ENCODE results near the gene SNAP25. TPM values are rescaled to one million over a fixed set of nuclear protein-coding genes. Genes with fewer than 3 reads are reported as not detected.

SNAP25 gene
- total RNA-seq, 2 experiments from 2014 or later, result not detected

DNA sequence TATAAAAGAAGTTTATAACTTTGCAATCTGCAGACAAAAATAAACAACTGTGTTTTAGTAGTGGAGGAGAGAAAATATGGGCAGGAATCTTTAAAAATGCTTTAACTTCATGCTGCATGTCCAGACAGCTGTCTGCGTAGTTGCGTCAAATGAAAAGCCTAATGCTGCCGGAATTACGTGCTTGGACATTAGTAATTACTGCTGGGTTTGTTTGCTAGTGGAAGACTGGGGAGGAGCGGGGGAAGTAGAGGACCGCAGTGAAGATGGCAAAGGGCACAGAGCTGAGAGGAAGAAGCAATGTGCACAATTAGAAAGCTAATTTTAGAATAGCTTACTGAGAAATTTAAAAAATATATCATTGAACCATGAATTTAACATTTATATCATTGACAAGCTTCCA is 2.4 kb downstream of the SNAP25 start:
- H3K27me3 Mint-ChIP-seq, result peaks cover 25% of the 10 kb centered on the region
- H3K4me3 Mint-ChIP-seq, result no peak overlapping the region
- H3K9me3 Mint-ChIP-seq, result no peaks in the 10 kb centered on the region
- peaks cover 11% of the 10 kb centered on the region for H3K4me1 Mint-ChIP-seq
- DNase-seq, result no peak
- no peak overlapping the region for H3K27ac Mint-ChIP-seq
- ChIA-PET CTCF (no interaction called here), POLR2A (no interaction called here)
- no peaks in the 10 kb centered on the region for H3K36me3 Mint-ChIP-seq (ENCODE audit: low read depth)

DNA sequence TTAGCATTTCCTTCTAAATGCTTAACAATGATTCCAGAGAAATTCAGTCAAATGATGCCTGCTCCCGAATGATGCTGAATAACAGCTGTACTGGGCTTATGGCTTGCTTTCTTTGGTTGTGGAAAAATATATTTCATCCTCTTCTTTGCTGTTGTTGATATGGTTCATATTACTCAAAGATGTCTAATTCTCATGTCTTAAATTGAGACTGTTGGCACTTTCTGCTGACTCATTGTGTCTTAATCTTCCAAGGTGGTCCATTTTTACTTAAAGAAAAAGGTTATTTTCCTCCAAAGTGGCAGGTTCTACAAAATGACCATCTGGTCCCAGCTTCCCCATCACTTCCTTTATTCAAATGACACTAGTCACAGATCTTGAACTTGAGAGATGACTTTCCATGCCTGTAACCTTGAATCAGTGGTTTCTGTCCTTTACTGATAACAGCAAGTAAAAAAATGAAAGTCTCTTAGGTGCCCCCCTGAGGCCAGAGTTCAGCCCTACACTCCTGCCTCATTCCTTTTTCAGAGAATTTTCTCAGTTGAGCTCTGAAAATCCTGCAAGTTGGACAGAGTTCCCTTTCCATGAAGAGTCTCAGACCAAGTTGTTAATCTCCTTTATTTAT is 6.9 kb downstream of the SNAP25 start:
- no peak overlapping the region for H3K4me3 Mint-ChIP-seq
- H3K4me1 Mint-ChIP-seq, result no peaks in the 10 kb centered on the region
- H3K9me3 Mint-ChIP-seq, result no peaks in the 10 kb centered on the region
- no peaks in the 10 kb centered on the region for H3K36me3 Mint-ChIP-seq (ENCODE audit: low read depth)
- H3K27ac Mint-ChIP-seq, result no peak overlapping the region
- ChIA-PET CTCF (no interaction called here), POLR2A (no interaction called here)
- DNase-seq, result no peak
- peaks cover 3% of the 10 kb centered on the region for H3K27me3 Mint-ChIP-seq

DNA sequence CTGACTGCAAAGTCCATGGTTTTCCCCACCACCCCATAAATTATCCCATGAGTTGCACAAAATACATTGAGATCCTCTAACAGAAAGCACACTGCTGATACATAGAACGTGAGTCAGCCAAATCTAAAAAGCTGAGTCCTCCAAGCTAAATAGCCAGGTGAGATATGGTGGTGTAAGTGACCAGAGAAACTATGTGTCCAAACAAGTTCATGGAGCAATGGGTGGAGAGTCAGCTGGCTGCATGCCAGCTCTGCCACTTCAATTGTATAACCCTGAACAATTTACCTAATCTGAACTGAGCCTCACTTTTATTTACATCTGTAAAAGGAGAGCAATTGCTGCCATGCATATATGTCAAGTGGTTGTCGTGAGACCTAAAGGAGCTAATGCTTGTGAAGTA is 9.7 kb downstream of the SNAP25 start:
- no peaks in the 10 kb centered on the region for H3K9me3 Mint-ChIP-seq
- H3K27me3 Mint-ChIP-seq, result no peaks in the 10 kb centered on the region
- H3K36me3 Mint-ChIP-seq (ENCODE audit: low read depth), result no peaks in the 10 kb centered on the region
- no peaks in the 10 kb centered on the region for H3K4me1 Mint-ChIP-seq
- ChIA-PET CTCF (no interaction called here), POLR2A (no interaction called here)
- H3K27ac Mint-ChIP-seq, result no peak overlapping the region
- DNase-seq, result no peak
- no peak overlapping the region for H3K4me3 Mint-ChIP-seq

DNA sequence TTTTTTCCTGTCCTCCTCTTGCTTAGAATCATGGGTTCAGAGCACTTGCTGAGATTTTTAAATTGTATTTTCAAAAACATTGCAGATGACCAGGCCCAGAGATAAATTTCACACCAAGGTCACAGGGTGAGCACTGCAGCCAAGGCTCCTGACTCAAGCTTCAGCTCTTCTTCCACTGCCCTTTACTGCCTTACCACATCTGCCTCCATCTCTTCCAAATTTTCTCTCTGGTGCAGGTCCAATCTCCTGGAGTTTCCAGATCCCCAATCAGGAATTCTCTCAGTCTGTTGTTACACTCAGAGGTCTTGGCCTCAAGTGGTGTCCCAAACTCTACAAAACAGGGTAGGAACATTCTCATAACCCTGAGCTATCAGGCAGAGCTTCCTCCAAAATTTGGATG is 12.7 kb downstream of the SNAP25 start:
- no peaks in the 10 kb centered on the region for H3K36me3 Mint-ChIP-seq (ENCODE audit: low read depth)
- H3K27ac Mint-ChIP-seq, result no peak overlapping the region
- CTCF ChIA-PET, result interaction anchor here (0.6 kb wide), 1 partner anchor 321 kb away, joined by 6 read pairs; no protein-coding TSS in a partner anchor
- no peaks in the 10 kb centered on the region for H3K9me3 Mint-ChIP-seq
- no peak overlapping the region for H3K4me3 Mint-ChIP-seq
- DNase-seq, result no peak
- H3K27me3 Mint-ChIP-seq, result no peaks in the 10 kb centered on the region
- no peaks in the 10 kb centered on the region for H3K4me1 Mint-ChIP-seq
- POLR2A ChIA-PET, result interaction anchor here (0.6 kb wide), 1 partner anchor 1109 kb away, joined by 3 read pairs; no protein-coding TSS in a partner anchor

DNA sequence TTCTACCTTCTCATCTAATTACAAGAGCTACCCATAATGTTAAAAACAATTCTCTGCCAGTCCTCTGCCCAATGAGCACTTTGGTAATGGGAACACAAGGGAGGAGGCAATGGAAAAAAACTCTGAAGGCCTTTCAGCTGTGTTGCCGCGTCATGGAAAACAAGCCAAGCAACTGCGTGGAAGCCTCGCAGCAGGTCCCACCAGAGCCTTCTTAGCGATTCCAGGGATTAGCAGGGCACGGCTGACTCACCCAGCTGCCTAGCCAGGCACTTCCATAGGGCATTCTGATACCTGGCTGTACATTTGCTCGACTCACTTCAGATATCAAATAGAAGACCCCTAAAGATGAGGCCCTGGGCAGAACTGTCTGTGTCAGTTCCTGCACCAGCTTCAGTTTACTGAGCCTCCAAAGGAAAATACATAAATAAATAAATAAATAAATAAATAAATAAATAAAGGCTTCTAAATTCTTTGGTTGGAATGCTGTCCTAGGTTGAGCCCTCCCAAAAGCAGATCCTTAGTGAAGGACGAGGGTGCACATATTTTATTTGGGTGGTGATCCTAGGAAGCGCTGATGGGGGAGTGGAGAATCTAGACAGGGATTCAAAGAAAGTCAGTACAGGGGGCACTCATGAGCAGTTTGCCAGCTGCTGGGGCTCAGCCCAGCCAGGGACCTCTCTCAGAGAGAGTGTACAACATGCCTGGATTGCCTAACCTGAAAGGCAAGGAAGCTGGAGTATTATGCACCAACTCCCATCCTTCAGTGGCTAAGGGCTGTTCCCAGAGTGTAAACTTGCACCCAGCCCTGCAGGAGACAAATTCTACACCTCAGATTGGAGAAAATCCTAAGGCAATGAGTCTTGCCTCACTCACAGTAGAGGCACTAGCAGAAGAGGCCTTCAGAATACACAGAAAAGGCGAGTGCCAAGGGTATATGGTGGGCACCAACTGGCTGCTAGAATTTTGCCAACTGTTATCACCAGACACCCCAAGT is 18.2 kb downstream of the SNAP25 start:
- Mint-ChIP-seq H3K27ac (no peak overlapping the region), H3K4me3 (no peak overlapping the region), H3K9me3 (no peaks in the 10 kb centered on the region), H3K27me3 (no peaks in the 10 kb centered on the region), H3K36me3 (ENCODE audit: low read depth) (no peaks in the 10 kb centered on the region), H3K4me1 (no peaks in the 10 kb centered on the region)
- no peak for DNase-seq
- ChIA-PET CTCF (no interaction called here), POLR2A (no interaction called here)

DNA sequence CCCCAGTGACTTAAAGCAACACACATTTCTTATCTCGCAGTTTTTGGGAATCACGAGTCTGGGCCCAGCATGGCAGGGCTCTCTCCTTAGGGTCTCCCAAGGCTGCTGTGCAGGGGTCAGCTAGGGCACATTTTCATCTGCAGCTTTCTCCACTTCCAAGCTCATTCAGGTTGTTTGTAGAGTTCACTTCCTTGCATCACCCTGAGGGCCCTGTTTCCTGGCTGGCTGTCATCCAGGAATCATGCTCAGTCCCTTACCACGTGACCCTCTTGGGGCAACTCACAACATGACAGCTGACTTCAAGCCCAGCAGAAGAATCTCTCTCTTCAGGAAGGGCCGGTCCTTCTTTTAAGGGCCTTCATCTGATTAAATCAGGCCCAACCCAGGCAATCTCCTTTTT is 21.3 kb downstream of the SNAP25 start:
- no peak overlapping the region for H3K27ac Mint-ChIP-seq
- ChIA-PET POLR2A (no interaction called here), CTCF (no interaction called here)
- H3K9me3 Mint-ChIP-seq, result no peaks in the 10 kb centered on the region
- no peaks in the 10 kb centered on the region for H3K4me1 Mint-ChIP-seq
- H3K27me3 Mint-ChIP-seq, result no peaks in the 10 kb centered on the region
- no peak overlapping the region for H3K4me3 Mint-ChIP-seq
- DNase-seq, result no peak
- no peaks in the 10 kb centered on the region for H3K36me3 Mint-ChIP-seq (ENCODE audit: low read depth)

DNA sequence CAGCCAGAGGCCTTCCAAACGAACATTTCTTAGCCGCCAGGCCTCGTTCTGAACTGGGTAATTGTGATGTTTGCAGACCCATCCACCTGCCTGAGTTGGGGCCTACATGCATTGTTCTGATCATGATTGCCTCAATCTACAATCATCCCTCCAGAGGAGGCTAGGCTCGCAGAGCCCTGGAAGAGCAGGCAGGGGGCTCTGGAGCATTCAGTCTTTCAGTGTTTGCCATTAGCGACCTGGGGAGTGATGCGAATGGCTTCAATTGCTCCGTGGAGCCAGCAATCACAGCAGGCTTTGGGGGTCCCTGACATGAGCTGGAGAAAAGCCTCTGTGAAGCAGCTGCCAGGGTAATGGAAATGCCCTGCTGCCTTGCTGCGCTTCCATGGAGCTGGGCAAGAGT is 22.0 kb downstream of the SNAP25 start:
- Mint-ChIP-seq H3K9me3 (no peaks in the 10 kb centered on the region), H3K27me3 (no peaks in the 10 kb centered on the region), H3K27ac (no peak overlapping the region), H3K4me3 (no peak overlapping the region), H3K36me3 (ENCODE audit: low read depth) (no peaks in the 10 kb centered on the region), H3K4me1 (no peaks in the 10 kb centered on the region)
- DNase-seq, result no peak
- ChIA-PET POLR2A (no interaction called here), CTCF (no interaction called here)

DNA sequence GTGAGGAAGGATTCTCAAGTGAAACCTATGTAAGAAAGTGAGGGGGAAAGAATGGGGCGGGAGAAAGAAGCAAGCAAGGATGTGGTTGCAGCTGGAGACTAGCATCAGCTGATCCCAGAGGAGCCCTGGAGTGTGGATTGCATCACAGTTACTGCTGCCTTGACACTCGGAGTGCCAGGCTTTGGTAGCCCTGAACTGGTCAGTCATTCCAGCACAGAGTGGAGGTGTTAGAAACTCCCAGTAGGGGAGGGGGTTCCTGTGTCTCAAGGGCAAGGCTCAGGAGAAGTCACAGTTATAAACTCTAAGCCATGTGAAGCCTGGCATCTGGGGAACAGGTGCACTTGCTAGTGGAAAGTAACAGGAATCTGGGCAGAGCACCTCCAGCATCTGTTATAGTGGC is 23.5 kb downstream of the SNAP25 start:
- ChIA-PET CTCF (no interaction called here), POLR2A (no interaction called here)
- Mint-ChIP-seq H3K27me3 (no peaks in the 10 kb centered on the region), H3K4me3 (no peak overlapping the region), H3K4me1 (no peaks in the 10 kb centered on the region), H3K36me3 (ENCODE audit: low read depth) (no peaks in the 10 kb centered on the region), H3K27ac (no peak overlapping the region), H3K9me3 (no peaks in the 10 kb centered on the region)
- DNase-seq, result no peak

GRCh38 chr20:10247440-10247839 is 28.8 kb downstream of the SNAP25 start:
- H3K4me1 Mint-ChIP-seq, result no peaks in the 10 kb centered on the region
- no peaks in the 10 kb centered on the region for H3K36me3 Mint-ChIP-seq (ENCODE audit: low read depth)
- H3K4me3 Mint-ChIP-seq, result no peak overlapping the region
- no peak overlapping the region for H3K27ac Mint-ChIP-seq
- ChIA-PET POLR2A (no interaction called here), CTCF (no interaction called here)
- H3K9me3 Mint-ChIP-seq, result no peaks in the 10 kb centered on the region
- no peaks in the 10 kb centered on the region for H3K27me3 Mint-ChIP-seq
- no peak for DNase-seq

- Mint-ChIP-seq H3K4me3 (no peak overlapping the region), H3K36me3 (ENCODE audit: low read depth) (no peaks in the 10 kb centered on the region), H3K27me3 (no peaks in the 10 kb centered on the region), H3K27ac (no peak overlapping the region), H3K4me1 (no peaks in the 10 kb centered on the region), H3K9me3 (no peaks in the 10 kb centered on the region)
- ChIA-PET CTCF (no interaction called here), POLR2A (no interaction called here)
- DNase-seq, result no peak
These were observed 30.6 kb downstream of the SNAP25 start for GRCh38 chr20:10249048-10249770.

GRCh38 chr20:10249822-10250221 is 31.2 kb downstream of the SNAP25 start:
- ChIA-PET POLR2A (no interaction called here), CTCF (no interaction called here)
- Mint-ChIP-seq H3K27ac (no peak overlapping the region), H3K4me1 (no peaks in the 10 kb centered on the region), H3K4me3 (no peak overlapping the region), H3K9me3 (no peaks in the 10 kb centered on the region), H3K36me3 (ENCODE audit: low read depth) (no peaks in the 10 kb centered on the region), H3K27me3 (no peaks in the 10 kb centered on the region)
- no peak for DNase-seq

DNA sequence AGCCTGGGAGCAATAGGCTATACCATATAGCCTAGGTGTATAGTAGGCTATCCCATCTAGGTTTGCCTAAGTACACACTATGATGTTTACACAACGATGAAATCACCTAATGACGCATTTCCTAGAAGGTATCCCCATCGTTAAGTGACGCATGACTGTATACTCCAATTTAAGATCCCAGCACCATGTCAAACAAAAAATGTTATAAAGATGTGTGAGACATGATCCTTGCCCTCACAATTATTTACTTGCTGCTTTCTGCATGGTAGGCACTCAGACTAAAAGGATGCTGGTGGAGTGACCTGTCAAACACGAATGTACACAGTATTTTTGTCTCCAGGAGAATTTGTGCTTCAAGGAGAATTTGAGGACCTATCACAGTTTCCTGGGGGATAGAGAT is 32.3 kb downstream of the SNAP25 start:
- CTCF ChIA-PET, result no interaction called here
- Mint-ChIP-seq H3K4me1 (no peaks in the 10 kb centered on the region), H3K27ac (no peak overlapping the region), H3K9me3 (no peaks in the 10 kb centered on the region), H3K4me3 (no peak overlapping the region), H3K36me3 (ENCODE audit: low read depth) (no peaks in the 10 kb centered on the region), H3K27me3 (no peaks in the 10 kb centered on the region)
- DNase-seq, result no peak
- POLR2A ChIA-PET, result no interaction called here

DNA sequence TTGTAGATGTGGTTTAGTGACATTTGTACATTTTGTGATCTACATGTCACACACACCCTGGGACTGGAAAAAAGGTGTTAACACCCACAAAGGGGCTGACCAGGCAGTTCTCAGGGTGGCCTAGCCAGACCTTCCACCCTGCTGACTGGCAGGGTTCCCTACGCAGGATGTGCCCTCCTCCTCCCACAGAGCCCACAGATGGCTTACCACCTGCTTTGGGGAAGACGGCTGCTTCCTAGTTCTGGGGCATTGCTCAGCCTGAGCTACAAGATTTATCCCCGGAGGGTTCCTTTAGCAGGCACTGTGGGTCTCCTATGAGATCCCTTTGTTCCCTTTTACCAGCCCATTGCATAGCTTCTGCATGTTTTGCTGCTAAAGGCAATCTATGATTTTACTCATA is 35.1 kb downstream of the SNAP25 start:
- no peak overlapping the region for H3K4me3 Mint-ChIP-seq
- ChIA-PET CTCF (interaction anchor here (0.5 to 0.9 kb wide), 2 partner anchors 22 to 268 kb away, joined by 3 read pairs; no protein-coding TSS in a partner anchor), POLR2A (no interaction called here)
- DNase-seq, result no peak
- no peaks in the 10 kb centered on the region for H3K9me3 Mint-ChIP-seq
- H3K4me1 Mint-ChIP-seq, result no peaks in the 10 kb centered on the region
- no peaks in the 10 kb centered on the region for H3K27me3 Mint-ChIP-seq
- H3K36me3 Mint-ChIP-seq (ENCODE audit: low read depth), result no peaks in the 10 kb centered on the region
- H3K27ac Mint-ChIP-seq, result no peak overlapping the region

Data from activated CD4-positive, alpha-beta T cell treated with anti-CD3 and anti-CD28 coated beads, Interleukin-2, amount 10 ng/mL, durations not matched to agents 7 days and 5 days (primary cell).